ENCODE measurements around the gene AKR1B1.

The AKR1B1 gene

DNA sequence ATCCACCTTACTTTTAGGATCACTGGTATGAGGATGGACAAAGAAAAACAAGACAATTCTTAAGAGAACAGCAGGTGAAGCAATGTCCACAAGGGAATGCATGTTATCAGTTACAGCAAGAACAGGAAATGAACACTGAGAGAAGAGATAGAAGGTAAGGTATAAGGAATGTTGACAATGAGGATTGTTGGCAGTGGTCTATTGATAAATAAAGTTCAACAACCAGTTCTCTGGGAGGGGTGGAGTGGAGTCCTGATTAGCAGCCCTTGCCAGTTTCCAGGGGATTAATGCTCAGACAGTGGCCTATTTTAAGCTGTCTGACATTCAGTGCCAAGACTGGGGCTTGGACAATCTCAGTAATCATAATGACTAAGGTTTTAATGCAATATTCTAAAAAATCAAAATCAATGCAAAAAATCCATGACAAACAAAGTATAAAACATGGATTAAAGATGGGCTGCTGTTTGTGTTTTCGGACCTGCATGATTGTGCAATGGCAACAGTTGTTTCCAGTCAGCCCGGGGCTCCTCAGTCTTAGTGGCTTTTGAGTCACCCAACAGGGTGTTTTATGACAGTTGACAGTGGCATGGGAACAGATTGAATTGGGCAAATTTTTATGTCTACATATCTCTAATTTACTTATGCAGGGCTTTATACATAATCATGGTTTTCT lies 13.8 kb upstream of the AKR1B1 start:
- H3K27ac ChIP-seq, result no peak overlapping the region
- DNase-seq (ENCODE audit: low read depth, low spot score), result no peak

GRCh38 chr7:134470864-134471263 lies 12.0 kb upstream of the AKR1B1 start:
- peak; percentile 71 for DNase-seq (ENCODE audit: low read depth, low spot score)
- peak overlapping the region; percentile 5 for H3K27ac ChIP-seq

DNA sequence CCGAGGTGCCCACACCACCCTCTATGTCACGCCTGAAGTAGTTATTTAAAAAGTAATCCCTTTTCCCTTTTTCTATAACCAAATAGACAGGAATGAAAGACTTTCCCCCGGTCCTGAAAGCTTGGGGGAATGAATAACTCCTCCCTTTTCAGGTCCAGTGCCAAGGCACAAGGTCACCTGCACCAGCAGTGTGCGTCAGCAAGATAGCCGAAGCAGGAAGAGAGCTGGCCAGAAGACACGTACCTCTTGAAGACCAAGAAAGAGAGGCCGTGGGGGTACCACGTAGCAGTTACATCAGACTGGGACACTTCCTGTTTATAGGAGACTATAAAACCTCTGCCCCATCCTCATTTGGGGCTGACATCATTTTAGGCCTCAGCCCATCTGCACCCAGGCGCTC lies 10.7 kb upstream of the AKR1B1 start:
- no peak overlapping the region for H3K27ac ChIP-seq
- no peak for DNase-seq (ENCODE audit: low read depth, low spot score)

DNA sequence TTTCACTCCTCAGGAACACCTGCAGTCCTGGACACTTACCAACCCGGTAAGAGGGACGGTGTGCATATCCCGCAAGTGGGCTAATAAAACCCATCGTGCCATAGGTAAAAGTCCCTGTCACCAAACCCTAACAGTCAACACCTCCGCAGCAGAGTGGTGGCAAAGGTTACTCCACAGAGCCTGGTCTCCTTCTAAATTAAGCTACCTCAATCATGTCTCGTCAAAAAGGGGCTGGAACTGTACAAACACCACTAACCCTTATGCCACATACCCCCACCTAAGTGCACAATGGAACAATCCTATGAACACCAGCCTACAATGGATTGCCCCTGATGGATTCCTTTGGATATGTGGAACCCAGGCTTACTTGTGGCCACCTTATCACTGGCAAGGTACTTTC lies 9.6 kb upstream of the AKR1B1 start:
- no peak for DNase-seq (ENCODE audit: low read depth, low spot score)
- no peak overlapping the region for H3K27ac ChIP-seq

GRCh38 chr7:134468054-134468453 lies 9.2 kb upstream of the AKR1B1 start:
- no peak for DNase-seq (ENCODE audit: low read depth, low spot score)
- no peak overlapping the region for H3K27ac ChIP-seq

GRCh38 chr7:134465491-134465890 lies 6.6 kb upstream of the AKR1B1 start:
- DNase-seq (ENCODE audit: low read depth, low spot score), result no peak
- H3K27ac ChIP-seq, result no peak overlapping the region

GRCh38 chr7:134464496-134464895 lies 5.6 kb upstream of the AKR1B1 start:
- no peak overlapping the region for H3K27ac ChIP-seq
- no peak for DNase-seq (ENCODE audit: low read depth, low spot score)

DNA sequence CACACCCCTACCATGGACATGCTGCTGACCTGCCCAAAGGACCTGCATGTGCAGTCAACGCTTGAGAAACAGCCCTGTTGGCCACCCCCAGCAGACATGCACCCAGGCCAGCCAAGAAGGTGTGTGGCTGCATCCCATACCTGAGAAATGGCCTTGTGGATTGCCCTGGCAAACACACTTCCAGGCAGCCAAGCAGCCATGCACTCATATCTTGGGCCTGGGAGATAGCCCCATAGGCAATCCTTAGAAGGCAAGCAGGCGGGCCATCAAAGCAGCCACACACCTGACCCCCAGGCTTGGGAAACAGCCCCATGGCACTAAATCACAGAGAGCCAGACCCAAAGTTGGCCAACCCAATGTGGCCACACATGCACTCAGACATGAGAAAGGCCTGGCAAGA lies 4.9 kb upstream of the AKR1B1 start:
- no peak for DNase-seq (ENCODE audit: low read depth, low spot score)
- H3K27ac ChIP-seq, result no peak overlapping the region

DNA sequence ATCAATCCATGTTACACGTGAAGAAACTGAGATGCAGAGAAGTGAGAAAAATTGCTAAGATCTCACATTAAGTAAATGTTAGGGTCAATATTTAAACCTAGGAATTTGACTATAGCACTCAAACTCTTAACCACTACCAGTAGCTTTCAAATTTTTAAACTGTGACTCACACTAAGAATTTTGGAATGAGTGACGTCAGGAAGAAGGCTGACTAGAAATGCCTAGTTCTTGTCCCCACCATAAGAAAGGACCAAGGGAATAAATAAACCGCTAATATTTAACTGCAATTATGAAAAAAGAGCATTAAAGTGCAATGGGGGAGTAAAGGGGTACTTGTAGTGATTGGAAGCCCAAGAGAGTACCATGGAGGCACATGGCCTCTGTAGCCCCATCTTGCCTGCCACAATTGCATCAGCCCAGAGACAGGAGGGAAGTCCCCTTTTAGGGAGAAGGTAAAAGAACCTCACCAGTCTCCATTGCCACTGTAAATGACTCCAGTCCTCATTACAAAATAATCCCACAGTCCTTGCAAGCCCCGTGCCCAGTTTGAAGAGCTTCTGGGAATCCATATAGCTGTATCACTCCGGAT lies 3.5 kb upstream of the AKR1B1 start:
- DNase-seq (ENCODE audit: low read depth, low spot score), result no peak
- H3K27ac ChIP-seq, result no peak overlapping the region

- no peak overlapping the region for H3K27ac ChIP-seq
- DNase-seq (ENCODE audit: low read depth, low spot score), result no peak
These were observed 3.0 kb upstream of the AKR1B1 start for GRCh38 chr7:134461916-134462315.

- no peak for DNase-seq (ENCODE audit: low read depth, low spot score)
- H3K27ac ChIP-seq, result no peak overlapping the region
These were observed 1.1 kb upstream of the AKR1B1 start for GRCh38 chr7:134459981-134460380.

DNA sequence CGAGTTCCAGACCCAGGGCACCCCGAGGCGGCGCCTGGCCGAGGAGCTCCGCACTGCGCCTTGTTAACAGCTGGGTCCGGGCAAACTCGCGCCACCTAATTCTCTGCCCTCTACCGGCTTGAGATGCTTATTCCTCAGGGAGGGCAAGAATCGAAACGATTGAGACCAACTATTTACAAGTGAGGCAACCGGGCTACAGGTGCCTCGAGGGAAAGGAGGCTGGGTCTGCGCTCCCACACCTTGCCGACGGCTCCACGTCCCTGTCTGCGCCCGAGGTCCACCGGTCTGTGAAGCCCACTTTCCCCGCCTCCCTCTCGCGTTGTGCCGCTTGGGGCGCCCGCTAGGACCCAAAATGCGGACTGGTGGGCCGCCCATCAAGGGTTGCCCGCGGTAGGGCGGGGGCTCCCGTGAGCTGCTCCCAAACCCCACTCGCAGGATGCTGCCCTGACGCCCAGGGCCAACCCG lies 527 bp downstream of the AKR1B1 start:
- H3K27ac ChIP-seq, result peak overlapping the region; percentile 47

GRCh38 chr7:134457210-134457609 lies 1.7 kb downstream of the AKR1B1 start:
- no peak for DNase-seq (ENCODE audit: low read depth, low spot score)
- H3K27ac ChIP-seq, result no peak overlapping the region

More for the DNA sequence above, 527 bp downstream of the AKR1B1 start:
- no peak for DNase-seq (ENCODE audit: low read depth, low spot score)

DNA sequence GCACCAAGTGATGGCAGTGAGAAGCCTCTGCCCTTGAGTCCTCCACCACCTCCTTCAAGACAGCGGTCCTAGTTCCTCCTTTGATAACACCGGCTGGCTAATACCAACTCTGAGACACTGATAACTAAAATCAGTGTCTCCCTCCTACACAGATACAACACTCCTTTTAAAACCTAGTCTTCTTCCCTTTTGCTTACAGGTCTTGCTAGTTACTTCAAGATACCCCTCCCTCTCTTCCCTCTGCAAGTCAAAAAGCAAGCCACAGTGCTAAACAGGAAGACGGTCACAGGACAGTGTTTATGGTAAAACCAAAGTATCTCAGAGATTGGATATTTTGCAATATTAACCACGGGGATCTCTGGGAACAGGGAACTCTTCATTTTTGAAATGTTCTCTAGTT lies 4.6 kb downstream of the AKR1B1 start:
- DNase-seq (ENCODE audit: low read depth, low spot score), result no peak
- no peak overlapping the region for H3K27ac ChIP-seq

- no peak overlapping the region for H3K27ac ChIP-seq
- DNase-seq (ENCODE audit: low read depth, low spot score), result no peak
These were observed 5.4 kb downstream of the AKR1B1 start for GRCh38 chr7:134453518-134453917.

DNA sequence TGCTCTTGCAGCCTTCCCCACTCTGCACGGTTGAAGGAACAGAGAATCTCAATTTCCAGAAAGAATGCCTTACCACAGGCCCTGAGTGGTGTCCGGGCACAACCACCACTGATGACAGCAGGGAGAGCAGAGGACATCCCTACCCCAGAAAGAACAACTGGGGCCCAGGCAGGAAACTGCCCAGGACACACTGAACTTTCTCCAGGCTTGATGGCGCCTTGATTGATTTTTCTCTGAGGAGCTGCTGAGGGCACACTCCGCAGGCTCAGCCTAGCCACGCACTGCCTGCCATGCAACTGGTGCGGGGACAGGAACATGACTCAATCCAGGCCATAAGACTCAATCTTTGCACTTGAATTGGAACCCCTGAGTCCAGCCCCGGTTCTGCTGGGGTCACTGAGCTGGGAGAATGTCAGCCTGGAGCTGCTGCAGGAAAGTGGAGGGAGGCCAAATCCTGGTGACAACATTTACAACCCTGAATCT lies 5.9 kb downstream of the AKR1B1 start:
- no peak overlapping the region for H3K27ac ChIP-seq
- DNase-seq (ENCODE audit: low read depth, low spot score), result no peak

DNA sequence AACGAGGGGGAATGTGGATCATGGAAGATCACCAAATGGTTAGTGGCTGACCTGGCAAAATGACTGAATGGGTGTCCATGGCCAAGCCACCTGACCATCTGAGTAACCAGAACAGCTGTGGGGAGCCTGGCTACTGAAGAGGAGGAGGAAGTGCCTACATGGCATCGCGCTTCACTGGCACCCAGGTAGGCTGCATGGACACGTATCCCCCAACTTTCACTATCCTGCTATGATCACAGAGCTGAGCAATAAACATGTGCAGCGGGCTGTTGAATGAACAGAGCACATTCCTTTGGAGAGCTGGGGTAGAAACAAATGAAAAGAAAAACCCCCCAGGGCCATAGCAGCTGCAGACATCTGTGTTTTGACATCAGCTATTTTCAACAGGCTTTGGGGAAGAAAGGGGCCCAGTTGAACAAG lies 6.5 kb downstream of the AKR1B1 start:
- no peak overlapping the region for H3K27ac ChIP-seq
- no peak for DNase-seq (ENCODE audit: low read depth, low spot score)

GRCh38 chr7:134451656-134452055 lies 7.2 kb downstream of the AKR1B1 start:
- H3K27ac ChIP-seq, result no peak overlapping the region
- DNase-seq (ENCODE audit: low read depth, low spot score), result no peak

DNA sequence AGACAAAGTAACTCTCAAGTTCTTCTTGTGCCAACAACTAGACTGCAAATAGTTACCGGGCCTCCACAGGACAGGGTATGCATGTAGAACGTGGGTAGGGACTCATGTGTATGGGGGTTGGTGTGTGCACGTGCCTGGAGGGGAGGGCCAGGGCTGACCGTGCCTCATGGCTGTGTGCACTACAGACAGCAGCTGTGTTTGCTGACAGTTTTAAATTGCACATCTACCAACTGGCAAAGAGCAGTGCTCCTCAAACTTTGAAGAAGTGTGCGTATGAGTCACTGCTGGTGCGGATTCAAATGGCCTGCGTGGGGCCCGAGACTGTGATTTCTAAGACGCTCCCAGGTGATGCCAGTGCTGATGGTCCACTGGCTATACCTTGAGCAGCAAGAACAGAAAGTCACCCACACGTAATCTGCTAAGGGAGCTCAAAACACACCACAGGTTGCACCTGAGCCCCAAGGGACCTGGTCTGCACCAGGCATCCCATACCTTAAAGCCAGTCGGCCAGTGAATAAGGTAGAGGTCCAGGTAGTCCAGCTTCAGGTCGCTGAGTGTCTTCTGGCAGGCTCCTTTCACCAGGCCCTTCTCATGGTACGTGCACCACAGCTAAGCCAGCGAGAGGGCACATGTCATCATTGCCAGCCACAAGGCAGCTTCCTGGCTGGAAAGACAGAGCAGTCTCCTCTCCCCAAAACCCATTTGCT lies 8.5 kb downstream of the AKR1B1 start:
- no peak overlapping the region for H3K27ac ChIP-seq
- no peak for DNase-seq (ENCODE audit: low read depth, low spot score)

DNA sequence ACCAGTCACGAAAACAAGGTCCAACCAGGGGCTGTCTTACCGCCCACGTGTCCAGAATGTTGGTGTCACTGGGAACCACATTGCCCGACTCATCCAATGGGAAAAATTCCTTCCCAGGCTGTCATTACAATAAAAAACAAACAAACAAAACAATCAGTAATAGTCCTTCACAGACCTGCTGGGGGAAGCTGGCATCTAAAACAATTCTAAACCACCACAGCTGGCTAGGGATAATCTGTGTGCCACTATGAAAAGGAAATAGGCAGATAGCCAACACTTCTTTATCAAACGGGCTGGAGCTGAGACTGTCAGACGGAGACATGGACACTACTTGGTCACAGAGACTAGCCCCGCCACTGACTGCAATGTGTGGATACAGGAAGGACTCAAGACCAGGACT lies 9.2 kb downstream of the AKR1B1 start:
- H3K27ac ChIP-seq, result peak overlapping the region; percentile 60
- DNase-seq (ENCODE audit: low read depth, low spot score), result no peak
